ENCODE data around the gene RASGRP1.

The RASGRP1 gene

DNA sequence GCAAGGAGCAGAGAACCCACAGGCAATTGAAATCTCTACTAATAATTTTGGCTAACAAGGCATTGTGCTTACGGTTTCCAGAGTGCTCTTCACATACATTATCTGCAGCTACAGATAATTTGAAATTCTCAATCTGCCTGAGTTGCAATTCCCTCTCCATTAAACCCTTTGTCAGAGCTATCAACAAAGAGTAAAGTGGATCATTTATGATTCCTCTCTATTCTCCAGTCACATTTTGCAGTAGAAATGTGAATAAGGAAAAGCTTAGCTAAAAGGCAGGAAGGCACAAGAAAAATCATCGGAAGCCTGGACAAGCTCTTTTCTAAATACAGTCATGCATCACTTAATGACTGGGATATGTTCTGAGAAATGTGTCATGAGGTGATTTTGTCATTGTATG, 61.1 kb downstream of the RASGRP1 start:
- no peak for DNase-seq

DNA sequence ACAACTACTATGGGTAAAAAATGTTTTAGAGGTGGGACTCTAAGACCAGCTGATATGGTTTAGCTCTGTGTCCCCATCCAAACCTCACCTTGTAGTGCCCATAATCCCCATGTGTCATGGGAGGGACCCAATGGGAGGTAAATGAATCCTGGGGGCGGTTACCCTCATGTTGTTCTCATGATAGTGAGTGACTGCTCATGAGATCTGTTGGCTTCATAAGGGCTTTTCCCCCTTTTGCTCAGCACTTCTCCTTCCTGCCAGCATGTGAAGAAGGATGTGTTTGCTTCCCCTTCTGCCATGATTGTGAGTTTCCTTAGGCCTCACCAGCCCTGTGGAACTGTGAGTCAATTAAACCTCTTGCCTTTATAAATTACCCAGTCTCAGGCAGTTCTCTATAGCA, 65.0 kb downstream of the RASGRP1 start:
- DNase-seq = no peak

DNA sequence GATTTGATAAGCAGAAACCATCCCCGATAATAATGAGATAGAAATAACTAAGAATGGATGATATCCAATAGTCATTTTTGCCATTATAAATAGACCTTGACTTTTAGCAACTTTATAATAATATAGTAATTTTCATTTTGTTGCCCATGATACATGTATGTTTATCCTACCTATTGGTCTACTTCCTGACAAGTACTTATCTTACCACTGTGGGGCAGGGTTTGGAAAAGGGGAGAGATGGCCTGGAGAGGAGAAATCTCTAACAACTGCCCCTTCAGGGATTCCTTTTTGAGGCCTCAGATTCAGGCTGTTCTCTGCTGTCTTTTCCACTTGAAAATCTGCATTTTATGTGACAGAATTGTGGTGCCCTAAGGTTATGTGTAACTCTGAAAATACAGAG, 68.5 kb downstream of the RASGRP1 start:
- no peak for DNase-seq

DNA sequence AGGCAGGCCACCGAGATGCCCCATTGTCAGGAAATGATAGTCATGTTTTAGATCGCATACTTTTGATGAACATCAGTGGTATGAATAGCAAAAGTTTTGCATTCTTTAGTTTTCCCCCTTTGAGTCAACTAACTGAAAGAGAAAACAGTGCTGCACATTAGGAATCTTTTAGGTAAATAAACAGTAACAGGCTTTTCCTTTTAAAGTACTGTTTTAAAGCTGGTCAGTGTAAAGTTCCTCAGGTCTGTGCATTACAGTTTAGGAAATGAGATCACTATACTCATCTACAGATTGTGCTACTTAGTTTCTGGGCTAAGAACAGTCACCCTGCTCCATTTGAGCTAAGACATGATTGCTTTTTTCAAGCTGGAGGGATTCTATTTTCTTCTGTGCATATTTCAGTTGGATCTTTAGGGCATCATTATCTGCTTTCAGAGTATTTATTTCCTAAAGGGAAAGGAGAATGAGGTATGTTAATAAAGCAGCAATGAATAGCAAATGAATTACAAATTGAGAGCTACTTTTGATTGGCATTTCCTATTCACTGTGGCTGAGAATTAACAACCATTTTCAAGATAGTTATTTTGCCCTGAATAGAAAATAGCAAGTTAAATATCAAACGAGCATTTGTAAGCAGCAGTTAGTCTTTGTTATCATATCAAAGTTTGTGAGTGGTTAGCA, 74.2 kb downstream of the RASGRP1 start:
- DNase-seq = no peak

DNA sequence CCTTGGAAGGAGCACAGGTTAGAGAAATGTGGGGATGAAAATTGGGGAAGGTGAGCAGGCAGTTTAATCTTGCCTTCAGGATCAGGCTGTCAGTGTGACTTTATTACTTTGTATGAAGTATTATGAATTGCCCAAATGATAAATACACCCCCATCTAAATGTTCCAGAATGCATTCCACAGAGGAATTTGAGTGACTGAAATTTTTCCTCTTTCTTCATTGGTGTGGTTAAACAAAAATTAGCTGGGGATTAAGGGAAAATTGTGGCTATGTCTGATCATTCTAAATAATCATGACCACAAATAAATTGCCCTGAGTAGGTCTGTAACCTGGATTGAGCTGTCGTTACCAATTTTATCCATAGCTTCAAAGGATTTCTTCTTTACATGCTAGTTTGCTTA, 77.2 kb downstream of the RASGRP1 start:
- DNase-seq = no peak

DNA sequence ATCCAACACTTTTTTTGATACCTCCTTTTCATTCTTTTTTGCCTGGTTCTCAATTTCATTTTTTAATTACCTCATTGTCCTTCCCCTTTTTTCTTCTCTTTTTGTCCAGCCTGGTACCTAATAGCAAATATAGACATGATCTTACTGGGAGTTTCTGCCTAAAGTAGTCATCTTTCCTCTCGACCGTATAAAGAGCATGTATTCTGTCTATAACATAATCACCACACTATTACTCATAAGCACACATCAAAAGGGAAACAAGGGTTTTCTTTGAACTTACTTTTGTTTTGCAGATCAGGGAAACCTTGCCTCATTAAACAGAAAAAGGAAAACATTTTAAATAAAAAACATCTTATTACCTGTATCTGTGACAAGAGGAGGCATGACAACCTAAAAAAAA, 77.7 kb downstream of the RASGRP1 start:
- no peak for DNase-seq

DNA sequence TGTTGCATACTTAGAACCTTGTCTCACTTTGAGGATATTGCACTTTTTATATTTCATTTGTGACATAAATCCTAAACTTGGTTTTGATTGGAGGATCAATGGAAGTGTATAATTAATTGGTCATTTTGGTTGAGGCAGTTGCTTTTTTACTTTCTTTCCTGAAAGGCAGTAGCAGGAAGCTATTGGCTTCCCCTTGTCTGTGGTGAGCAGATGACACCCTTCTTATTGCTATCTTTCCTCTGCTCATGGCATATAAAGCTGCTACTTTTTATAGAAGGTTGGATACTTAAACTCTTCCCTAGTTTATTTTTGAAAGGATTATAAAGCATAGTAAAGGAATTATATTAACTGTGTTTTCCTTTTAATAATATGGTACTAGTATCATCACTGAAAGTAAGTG, 82.0 kb downstream of the RASGRP1 start:
- DNase-seq = no peak

DNA sequence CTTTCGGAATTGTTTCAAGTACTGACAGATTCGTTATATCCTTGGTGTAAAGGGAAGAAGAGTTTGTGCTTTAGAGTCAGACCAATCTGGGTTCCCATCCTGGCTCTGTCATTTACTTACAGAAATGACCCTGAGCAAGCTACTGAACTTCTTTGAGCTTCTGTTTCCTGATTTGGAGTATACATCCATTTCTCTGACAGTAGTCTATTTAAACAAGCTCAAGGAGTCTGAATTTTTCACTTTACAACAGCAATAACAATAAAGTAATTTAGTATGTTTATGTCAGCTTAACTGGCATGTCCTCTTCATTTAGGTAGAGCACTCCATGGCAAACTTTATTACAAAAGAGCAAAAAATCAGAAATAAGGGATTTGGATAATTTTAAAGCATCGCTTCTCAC, 82.9 kb downstream of the RASGRP1 start:
- DNase-seq = no peak

DNA sequence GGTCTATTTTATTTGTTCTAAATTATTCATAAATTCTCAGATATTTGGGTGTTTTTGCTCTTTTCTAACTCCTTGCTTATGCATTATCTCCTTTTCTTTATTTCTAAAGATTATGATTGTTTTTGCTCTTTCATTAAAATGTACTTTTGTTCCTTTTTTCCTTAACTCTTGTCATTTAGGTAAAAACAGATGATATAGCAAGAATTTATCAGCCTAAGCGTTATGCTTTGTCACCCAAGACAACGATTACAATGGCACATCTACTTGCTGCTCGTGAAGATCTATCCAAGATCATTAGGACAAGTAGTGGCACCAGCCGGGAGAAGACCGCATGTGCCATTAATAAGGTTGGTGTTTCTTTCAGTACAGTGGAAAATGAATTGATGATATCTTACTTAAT, 83.5 kb downstream of the RASGRP1 start:
- no peak for DNase-seq

DNA sequence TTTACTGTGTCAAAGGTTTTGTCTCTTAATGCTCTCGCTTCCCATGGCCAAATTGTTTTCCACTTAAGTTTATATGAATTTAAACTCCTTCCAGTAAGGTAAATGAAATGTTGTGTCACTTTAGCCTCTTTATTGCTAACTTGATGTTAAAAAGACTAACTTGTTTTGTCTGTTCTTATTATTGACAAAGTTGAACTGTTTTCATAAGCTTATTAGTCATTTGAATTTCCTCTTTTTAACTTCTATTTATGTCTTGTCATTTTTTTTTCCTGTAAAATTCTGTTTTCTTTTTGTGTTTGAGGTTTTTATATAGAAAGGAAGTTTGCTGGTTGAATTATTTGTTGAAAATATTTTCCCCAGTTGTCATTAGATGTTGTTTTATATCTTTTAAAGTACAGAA, 84.9 kb downstream of the RASGRP1 start:
- no peak for DNase-seq

DNA sequence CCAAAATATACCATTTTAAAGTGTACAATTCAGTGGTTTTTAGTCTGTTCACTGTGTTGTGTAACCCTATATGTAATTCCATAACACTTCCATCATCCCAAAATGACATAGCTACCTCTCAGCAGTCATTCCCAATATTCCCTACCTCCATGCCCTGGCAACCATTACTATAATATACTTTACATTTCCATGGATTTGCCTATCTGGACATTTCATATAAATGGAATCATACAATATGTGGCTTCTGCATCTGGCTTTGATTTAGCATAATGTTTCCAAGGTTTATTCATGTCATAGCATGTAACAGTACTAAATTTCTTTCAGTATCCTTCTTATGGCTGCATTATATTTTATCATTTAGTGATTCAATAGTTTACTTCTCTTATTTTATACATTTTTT, 85.3 kb downstream of the RASGRP1 start:
- DNase-seq = no peak

DNA sequence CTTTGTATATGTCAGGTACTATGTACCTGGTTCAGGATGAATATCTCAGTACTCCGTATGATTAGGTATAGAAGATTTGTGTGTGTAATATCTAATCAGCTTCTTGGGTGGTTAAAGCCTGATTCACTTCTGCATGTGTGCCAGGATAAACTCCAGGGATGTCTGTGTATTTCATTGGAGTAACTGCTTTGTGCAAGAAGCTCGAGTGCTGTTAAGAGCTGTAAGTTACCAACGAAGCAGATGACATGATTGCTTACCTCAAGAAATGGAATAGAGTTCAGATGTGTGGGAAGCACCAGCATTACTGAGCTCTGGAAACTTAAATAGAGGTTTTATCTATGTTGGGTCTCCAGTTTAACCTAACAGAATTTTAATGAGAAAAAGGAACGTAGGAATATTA, 87.0 kb downstream of the RASGRP1 start:
- no peak for DNase-seq

DNA sequence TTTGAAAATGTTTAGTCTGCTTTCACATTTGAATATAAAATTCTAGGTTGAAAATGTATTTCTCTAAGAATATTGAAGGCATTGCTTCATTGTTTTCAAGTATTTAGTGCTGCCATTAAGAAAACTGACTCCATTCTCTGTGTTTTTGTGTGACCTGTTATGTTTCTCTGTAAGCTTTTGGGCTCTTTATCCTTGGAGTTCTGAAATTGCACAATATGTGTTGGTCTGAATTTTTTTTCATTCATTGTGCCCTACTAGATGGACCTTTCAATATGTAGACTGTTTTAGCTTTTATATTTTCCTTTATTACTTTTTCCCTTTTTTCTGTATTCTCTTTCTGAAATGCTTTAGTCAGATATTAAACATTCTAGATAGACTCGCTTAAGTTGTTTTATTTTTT, 88.5 kb downstream of the RASGRP1 start:
- DNase-seq = no peak

DNA sequence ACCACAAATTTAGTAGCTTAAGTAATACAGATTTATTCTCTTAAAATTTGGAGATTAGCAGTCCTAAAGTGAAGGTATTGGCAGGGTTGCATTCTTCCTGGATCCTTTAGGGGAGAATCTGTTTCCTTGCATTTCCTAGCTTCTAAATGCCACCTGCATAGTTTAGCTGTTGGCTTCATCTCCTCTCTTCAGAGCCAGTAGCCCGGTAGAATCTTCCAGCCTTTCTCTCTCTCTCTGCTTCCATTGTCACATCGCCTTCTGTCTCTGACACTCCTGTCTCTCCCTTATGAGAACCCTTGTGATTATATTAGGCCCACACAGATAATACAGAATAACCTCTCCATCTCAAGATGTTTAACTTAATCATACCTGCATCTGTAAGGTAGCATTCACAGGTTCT, 89.3 kb downstream of the RASGRP1 start:
- DNase-seq = no peak

DNA sequence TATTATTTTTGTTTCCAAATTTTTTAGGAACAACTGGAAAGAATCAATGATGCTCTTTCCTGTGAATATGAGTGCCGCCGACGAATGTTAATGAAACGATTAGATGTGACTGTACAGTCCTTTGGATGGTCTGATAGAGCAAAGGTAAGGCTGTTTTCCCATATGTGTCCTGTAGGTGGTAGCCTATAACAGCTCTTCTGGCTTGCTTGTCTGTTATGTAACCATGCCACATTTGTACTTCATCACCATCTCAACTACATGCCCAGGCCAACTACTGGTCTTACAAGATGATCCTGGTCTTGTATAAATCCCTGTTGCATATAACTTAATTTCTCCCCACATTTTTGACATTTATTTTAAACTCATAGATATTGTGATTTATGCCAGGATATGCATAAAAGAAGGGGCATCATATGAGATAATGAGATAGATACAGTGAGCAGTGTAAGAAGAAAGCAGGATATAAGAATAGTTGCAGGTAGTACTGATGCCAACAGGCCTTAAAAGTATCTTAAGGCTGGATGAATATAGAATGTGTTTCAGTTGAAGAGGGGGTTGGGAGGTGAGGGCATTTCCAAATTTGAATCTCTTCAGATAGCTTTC, 90.4 kb downstream of the RASGRP1 start:
- DNase-seq = no peak

DNA sequence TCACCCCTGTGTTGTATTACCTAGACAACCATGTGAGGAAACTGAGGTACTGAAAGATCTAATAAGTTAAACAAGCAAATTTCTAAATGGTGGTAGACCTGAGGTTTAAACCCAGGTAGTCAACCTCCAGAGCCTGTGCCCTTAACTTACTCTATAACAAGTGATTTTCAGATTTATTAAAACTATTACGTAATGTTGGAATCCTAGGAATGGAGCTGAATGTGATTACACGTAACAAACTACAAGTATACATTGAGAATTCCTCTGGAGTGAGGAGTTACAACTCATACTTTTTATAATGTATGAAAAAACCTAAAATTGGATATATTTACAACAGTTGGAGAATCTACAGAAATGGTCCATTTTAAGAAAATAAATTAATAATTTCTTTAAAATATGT, 92.6 kb downstream of the RASGRP1 start:
- no peak for DNase-seq

DNA sequence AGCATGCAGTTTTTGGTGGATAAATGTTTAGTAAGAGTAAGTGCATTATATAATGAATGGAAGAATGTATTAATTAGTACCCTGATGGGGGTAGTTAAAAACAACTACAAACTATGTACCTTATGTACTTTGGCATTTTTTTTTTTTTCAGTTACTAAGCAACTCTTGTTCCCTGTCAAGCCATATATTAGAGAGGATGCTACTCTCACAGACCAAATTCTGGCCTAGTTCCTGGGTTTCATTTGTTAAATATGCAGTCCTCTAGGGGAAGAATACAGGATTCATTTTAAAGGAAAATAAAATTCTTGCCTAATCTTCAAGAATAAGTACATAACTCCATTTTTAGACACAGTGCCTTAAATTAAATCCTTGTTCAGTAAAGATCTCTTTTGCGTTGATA, 93.8 kb downstream of the RASGRP1 start:
- DNase-seq = no peak

DNA sequence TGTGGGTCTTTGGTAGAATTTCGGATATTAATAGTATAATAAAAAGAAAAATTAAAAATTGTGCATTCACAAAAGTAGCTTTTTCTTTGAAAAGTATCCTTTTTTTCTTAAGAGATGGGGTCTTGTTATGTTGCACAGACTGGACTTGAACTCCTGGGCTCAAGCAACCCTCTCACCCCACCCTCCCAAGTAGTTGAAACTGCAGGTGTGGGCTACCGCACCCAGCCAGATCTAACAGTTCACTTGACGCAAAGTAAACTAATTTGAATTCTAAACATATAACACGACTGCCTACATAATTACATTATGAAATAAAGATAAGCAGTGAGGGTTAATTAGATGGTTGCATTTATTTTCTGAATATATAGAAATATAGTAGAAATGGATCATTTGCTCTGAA, 99.9 kb downstream of the RASGRP1 start:
- no peak for DNase-seq

DNA sequence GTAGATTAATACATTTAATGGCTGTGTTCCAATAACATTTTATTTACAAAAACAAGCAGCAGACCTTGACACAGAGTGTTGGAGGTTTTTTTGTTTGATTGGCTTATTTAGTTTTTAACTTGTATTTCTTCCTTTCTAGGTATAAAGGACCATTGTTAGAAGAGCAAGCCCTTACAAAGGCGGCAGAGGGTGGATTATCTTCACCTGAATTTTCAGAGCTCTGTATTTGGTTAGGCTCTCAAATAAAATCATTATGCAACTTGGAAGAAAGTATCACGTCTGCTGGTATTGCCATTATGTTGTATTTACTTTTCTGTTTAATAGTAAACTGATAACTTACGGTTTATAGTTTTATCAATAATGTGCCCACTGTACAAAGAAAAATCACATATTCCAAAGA, 100.7 kb downstream of the RASGRP1 start:
- DNase-seq = no peak

DNA sequence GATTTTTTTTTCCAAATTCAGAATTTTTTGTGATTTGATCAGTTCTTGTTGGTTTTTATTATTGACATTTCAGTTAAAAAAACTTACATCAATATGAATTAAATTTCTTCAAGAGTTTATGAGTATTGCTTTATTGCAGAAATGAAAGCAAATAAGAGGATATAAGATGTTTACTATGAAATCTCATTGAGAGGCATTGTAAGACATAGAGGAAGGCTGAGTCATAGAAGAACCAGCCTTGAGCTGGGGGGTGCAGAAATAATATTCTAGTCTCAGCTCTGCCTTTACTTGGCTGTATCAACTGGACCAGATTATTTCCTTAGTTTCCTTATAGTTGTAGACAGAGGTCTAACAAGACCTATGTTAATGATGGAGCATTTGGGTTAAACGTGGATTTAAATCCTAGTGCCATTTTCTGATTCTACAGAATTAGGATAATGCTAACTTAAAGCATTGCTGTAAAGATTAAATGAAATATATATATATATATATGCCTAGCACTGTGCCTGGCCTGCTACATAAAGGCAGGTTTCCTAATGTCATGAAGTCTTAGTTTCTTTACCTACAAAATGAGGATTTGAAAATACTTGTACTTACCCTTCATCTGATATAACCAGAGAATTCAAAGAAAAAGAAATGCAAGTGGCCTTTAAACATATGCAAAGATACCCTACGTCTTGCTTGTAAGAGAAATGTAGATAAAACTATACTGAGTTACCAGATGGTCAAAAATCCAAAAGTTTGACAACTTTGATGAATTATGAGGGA, 103.4 kb downstream of the RASGRP1 start:
- DNase-seq = no peak

DNA sequence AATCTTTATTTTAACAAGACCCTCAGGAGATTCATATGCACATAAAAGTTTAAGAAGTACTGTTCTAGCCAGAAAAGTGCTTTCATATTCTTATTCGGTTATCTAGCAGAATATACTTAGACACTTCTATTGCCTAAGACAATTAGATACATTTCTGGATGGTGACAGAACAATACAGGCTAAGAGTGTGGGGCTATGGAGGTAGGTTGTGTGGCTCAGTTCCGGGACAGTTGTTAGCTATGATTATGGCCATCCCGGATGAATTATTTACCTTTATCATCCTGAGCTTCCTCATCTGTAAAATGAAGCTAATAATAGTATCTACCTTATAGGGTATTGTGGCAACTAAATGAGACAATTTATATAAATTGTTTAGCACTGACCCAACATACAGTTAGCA, 104.1 kb downstream of the RASGRP1 start:
- no peak for DNase-seq

DNA sequence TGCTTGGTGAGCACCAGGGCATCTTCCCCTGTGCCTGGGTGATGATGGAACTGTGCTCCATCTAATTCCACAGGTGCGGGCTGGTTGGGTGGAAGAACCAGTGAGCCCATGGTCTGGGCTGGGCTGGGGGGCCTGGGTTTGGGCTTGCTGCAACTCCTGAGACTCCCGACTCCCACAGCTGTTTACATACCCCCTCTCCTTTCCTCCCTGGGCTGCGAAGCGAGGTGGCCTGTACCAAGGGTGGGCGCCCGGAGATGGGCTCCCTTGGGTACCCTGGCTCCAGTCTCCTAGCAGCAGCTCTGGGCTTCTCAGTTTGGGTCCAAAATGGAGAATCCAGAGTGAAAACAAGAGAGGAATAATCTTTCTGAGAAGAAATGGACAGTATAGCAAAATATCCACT, 105.1 kb downstream of the RASGRP1 start:
- DNase-seq = no peak

DNA sequence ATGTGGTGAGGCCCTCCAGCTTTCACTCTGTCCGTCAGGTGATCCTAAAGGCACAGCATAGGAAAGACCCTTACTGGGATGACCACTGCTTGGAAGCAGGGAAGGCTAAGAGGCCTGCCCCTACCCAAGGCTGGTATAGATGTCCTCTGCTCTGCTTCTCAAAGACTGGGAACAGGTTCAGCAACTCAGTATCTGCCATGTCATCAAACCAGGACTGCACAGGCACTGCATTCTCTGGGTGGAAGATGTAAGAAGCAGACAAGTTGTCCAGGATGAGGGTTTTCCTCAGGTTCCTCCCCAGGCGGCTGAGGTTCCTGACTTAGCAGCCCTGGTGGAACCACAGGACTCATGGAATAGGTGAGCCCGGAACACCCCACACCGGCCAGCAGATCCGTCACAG, 106.0 kb downstream of the RASGRP1 start:
- no peak for DNase-seq

DNA sequence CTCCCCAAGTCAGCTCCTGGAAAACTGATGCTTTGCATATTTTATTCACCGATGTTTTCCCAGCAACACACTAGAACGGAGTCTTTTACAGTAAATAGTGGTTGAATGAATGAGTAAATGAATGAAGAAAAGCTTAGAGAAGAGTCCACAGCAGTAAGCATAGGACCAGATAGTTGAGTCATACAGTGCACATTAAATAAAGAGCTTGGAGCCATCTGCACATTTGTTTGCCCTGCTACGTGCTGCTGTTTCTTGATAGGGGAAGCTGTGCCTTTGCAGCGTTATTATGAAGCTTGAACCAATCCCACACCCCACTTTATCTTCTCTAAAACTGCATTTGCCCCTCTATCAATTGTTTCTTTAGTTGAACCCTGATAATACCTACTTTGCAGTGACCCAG, 109.5 kb downstream of the RASGRP1 start:
- no peak for DNase-seq

DNA sequence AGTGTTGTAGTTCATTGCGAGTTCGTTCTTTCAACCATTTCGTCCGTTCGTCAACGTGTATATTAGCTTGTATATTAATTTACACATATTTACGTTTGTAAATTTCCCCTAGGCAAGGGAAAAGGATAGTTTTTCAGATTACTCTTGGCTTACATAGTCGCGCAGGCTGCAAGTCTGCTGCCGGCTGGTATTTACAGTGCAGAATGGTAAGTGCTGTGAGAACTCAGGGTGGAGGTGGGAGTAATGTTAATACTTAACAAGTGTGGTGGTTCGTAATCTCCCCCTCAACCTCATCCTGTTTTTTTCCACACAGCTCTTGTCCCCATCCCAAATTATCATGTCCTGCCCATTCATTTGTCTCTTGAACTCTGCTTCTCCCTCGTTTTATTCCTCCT, 109.9 kb downstream of the RASGRP1 start:
- no peak for DNase-seq

Measured in NCI-H1417 treated with DMSO at 0.1 percent for 48 hours (cell line).